HG03103 (cell line): ENCODE results near the gene KCNH3.
"Not testable (repeated sequence)": the region's sequence is repeated elsewhere in the genome, so short reads cannot be mapped to it uniquely, and the experiment has no call there.

Source experiments
- ATAC-seq: cut with Tn5 transposase; IDR thresholded peaks from one replicate; pipeline ENCODE4 v1.9.1; 2021; ENCODE audit warnings: low read depth; ENCODE audit not compliant: unreplicated experiment

KCNH3 gene, protein sequence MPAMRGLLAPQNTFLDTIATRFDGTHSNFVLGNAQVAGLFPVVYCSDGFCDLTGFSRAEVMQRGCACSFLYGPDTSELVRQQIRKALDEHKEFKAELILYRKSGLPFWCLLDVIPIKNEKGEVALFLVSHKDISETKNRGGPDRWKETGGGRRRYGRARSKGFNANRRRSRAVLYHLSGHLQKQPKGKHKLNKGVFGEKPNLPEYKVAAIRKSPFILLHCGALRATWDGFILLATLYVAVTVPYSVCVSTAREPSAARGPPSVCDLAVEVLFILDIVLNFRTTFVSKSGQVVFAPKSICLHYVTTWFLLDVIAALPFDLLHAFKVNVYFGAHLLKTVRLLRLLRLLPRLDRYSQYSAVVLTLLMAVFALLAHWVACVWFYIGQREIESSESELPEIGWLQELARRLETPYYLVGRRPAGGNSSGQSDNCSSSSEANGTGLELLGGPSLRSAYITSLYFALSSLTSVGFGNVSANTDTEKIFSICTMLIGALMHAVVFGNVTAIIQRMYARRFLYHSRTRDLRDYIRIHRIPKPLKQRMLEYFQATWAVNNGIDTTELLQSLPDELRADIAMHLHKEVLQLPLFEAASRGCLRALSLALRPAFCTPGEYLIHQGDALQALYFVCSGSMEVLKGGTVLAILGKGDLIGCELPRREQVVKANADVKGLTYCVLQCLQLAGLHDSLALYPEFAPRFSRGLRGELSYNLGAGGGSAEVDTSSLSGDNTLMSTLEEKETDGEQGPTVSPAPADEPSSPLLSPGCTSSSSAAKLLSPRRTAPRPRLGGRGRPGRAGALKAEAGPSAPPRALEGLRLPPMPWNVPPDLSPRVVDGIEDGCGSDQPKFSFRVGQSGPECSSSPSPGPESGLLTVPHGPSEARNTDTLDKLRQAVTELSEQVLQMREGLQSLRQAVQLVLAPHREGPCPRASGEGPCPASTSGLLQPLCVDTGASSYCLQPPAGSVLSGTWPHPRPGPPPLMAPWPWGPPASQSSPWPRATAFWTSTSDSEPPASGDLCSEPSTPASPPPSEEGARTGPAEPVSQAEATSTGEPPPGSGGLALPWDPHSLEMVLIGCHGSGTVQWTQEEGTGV

DNA sequence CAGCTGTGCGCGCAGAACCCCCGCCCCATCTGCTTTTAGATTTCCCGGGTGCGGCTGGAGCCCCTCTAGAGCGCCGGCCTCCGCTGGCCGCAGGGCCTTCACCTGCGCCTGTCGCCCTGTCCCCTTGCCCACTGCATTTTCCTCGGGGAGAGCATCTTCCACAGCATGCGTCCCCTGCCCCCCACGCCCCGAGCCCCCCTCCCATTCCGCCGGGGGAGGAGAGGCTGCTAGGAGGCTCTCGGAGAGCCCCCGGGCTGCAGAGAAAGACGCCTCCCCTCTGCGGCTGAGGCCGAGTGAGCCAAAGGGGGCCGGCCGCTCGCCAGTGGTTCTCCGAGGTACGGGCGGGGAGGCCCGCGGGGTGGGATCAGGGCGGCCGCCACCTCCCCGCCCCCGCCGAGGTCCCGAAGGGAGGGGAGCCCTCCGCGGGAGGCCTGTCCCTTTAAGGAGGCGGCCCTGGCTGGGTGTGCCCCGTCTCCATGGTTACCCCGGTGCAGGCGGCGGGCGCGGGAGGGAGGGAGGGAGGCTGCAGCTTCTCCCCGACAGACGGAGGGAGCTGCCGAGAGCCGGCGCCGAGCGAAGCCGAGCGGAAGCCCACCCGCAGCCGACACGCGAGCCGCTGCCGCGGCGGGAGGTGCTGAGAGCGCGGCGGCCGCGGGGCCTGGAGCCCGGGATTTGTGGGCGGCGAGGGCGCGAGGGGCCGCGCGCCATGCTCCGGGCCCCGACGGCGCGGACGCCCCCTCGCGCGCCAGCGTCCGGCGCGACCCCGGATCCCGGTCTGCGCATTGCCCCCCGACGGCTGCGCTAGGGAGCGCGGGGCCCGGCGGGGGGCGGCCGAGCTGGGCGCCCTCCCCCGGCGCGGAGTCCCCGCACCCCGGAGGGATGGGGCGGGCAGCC lies at the start of gene KCNH3:
Gene KCNH3 (plus strand): TSS at position 521 of the 894 bp plus-strand sequence. CDS start 387 bp downstream, outside the sequence.
- ATAC-seq, result peak; percentile 65

DNA sequence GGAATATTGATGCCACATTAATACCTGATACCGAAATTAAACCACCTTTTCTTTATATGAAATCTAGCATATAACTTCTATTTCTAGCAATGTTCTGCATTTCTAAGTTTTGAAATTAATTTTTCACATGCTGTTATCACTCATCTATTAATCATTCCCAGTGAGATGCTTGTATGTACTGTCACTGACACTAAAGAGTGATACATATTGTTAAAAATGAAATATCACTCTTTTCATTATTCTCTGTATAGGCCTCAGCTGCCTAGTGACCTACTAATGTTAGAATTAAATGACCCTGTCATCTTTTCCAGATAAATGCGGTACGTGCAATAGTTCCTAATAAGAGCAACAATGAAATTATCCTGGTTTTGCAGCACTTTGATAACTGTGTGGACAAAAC lies 49.7 kb upstream of the KCNH3 start:
- no peak for ATAC-seq

DNA sequence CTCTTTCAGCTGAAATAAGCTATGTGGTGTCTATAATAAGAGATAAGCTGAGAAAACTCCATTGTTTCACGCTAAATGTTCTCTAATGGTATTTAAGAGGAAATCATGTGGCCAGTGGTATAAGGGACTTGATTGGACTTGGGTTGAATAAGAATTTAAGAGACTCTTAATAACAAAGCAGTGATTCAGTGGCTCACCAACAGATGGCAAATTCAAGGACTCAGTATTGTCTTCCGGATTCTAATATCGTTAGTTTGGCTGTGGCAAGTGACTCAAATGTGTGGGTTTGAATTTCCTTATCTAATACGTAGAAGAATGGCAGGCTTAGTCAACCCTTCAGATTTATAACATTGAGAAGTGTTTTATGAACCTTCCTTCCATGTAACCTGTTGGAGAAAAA lies 49.1 kb upstream of the KCNH3 start:
- no peak for ATAC-seq

GRCh38 chr12:49491823-49492222 lies 47.0 kb upstream of the KCNH3 start:
- ATAC-seq, result no peak

- ATAC-seq, result no peak
These were observed 44.9 kb upstream of the KCNH3 start for GRCh38 chr12:49493900-49494299.

DNA sequence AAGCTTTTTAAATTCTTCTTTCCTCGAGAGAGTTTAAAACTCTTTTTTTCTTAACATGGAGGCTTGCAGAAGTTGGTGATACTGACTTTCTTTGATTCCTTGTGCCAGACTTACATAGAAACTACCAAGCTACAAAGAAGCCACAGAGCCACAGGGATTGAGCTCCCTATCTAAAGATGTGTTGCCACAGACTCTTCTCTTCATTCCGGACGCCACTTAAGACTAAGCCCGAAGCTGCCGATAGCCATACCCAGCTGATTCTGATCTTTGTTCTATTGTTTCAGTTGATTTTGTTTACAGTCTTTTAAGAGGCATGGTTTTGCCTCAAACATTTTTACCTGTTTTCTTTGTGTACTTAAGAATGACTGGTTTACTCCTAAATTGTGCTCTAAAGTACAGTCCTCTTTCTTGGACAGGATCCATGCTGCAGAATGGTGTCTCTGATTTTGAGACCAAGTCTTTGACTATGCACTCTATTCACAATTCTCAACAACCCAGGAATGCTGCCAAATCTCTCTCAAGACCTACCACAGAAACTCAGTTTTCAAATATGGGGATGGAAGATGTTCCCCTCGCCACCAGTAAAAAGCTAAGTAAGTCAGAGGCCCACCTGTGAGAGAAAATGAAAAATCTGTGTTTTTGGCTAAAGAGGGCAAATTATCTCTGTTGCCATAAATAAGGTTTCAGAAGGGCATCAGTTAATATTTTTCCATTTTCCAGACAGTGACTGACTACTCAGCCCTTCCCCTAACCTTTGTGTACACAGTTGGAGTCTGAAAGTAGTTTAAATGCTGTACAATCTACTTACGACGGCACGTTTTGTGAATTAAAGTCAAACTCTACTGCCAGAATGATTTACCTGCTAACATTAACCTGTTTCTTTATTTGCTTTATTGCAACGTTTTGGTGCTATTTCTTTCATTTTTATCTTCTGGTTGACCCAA lies 42.1 kb upstream of the KCNH3 start:
- no peak for ATAC-seq

DNA sequence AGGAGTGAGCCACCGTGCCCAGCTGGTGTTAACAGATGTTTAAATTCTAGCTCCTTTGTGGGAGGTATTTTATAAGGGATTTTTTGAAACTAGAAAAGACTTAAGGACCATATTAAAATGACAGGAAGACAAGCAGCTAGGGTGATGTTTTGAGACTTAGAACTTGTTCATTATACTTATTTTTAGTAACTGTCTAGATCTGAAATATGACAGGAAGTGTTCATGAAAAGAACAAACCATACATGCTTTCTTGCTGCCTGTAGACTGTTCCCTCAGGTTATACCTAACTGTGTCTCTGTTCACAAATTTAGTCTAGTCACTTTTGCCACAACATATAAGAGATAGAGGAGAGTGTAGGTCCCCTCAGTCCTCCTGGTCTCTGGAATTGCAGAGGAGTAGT lies 36.9 kb upstream of the KCNH3 start:
- no peak for ATAC-seq

DNA sequence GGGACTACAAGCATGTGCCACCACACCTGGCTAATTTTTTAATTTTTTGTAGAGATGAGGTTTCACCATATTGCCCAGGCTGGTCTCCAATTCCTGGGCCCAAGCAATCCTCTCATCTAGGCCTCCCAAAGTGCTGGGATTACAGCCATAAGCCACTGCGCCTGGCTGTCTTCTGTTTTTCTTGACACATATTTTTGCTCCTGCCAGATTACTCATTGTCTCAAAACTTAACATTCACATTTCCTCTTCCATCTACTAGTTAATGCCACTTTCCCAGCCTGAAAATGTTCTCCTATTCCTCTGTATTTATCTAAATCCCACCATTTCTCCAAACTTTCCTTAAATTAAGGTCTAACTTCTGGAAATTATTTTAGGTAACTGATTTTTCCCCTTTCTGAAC lies 36.2 kb upstream of the KCNH3 start:
- ATAC-seq, result no peak

GRCh38 chr12:49503674-49504180 lies 35.1 kb upstream of the KCNH3 start:
- no peak for ATAC-seq

- no peak for ATAC-seq
These were observed 33.2 kb upstream of the KCNH3 start for GRCh38 chr12:49505672-49506071.

- no peak for ATAC-seq
These were observed 31.7 kb upstream of the KCNH3 start for GRCh38 chr12:49507139-49507538.

GRCh38 chr12:49509681-49510080 lies 29.1 kb upstream of the KCNH3 start:
- ATAC-seq, result not testable (repeated sequence)

GRCh38 chr12:49511410-49511809 lies 27.4 kb upstream of the KCNH3 start:
- ATAC-seq, result no peak

DNA sequence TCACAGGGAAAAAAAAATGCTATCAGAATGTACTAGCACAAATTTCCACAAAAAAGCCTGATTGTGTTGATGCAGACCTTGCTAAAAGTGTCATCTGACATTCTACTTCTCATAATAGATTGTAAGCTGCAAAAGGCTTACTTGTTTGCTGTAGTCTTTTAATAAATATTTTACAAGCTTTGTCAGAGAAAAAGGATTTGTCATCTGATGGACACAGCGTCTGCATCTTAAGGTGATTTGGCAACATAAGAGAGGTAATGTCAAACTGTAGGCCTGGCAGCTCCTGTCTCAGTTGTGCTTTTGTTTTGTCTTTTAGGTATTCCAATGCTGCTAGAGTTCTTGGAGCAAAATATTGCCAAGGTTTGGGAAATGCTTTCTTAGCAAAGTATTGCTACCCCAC lies 26.3 kb upstream of the KCNH3 start:
- ATAC-seq, result no peak

- ATAC-seq, result no peak
These were observed 23.6 kb upstream of the KCNH3 start for GRCh38 chr12:49515266-49515665.

DNA sequence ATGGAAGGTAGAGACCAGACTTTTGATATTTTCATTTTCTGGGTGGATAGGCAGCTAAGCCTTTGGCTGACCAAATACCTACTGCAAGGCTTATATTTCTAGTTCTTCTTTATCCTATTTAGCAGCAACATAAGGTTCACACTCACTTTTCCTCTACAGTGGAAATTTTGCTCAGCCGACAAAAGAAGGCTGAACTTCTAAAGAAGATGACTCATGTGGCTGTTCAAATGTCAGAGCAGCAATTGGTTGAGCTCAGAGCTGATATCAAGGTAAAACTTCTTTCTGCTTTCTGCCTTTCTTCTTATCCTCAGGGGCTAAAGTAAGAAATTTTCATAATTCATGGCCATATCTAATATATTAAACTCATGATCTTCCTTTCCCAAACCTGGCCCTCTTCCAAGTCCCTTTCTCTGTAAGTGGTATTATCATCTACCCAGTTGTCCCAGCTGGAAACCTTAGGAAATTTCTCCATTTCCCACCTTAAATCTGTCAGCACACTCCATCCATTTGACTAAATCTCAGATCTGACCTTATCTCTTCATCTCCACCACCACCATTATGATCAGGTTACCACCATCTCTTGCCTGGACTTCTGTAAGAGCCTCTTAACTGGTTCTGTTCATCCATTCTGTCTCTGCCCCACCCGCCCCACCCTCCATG lies 19.8 kb upstream of the KCNH3 start:
- no peak for ATAC-seq

GRCh38 chr12:49519574-49519936 lies 19.3 kb upstream of the KCNH3 start:
- no peak for ATAC-seq

DNA sequence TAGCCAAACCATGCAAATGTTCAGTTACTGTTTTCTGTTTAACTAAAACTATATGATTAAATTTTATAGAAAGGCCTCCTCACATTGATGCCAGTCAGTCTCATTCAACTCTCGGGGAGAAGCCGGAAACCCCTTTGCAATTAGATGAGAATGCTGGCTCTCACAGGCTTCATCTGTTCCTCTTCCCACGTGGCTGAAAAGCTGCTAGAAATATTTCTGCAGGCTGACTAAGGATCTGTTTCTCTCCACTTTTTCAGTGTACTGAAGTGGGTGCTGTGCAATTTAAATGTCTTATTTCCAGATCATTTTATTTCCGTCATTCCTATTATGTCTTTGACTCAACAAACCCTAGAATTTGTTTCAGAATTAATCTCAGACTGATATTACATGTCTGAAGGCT lies 17.4 kb upstream of the KCNH3 start:
- ATAC-seq, result no peak
